ENCODE data around the gene HELZ. TPM values are rescaled to one million over a fixed set of nuclear protein-coding genes. Genes with fewer than 3 reads are reported as not detected.

The HELZ gene
- total and polyA plus RNA-seq, 4 donors = 3.8 to 69.2 (median 25.7) TPM

- Histone ChIP-seq H3K4me1 (ENCODE audit: control insufficient read depth in 4 of 4, insufficient read depth in 4 of 4, low read length in 3 of 4) (peaks cover 8 to 19% (median 13%) of the 10 kb centered on the region in 4 donors), H3K9me3 (ENCODE audit: control insufficient read depth in 4 of 4, low read length in 3 of 4) (no peaks in the 10 kb centered on the region), H3K27me3 (ENCODE audit: control insufficient read depth in 4 of 4, insufficient read depth in 4 of 4, low read length in 3 of 4) (no peaks in the 10 kb centered on the region), H3K36me3 (ENCODE audit: control insufficient read depth in 4 of 4, insufficient read depth in 3 of 4, low read depth in 1 of 4, low read length in 3 of 4) (peaks cover 0 to 6% (median 0%) of the 10 kb centered on the region in 4 donors), H3K9ac (ENCODE audit: low read depth in 1 of 2, low read length in 2 of 2) (peak overlapping the region in 1 of 2 donors; percentile 56), H3K4me3 (ENCODE audit: low read depth in 1 of 3, low read length in 3 of 3) (no peak overlapping the region), H3K27ac (ENCODE audit: low read depth in 1 of 2, low read length in 2 of 2) (no peak overlapping the region)
- DNase-seq (ENCODE audit: low spot score) = no peak
- TF ChIP-seq YY1 (IDR thresholded peaks at IDR 0.05) = peak; percentile 44
- no peak for TF ChIP-seq HNF4G (IDR thresholded peaks at IDR 0.05)
- TF ChIP-seq RXRA (IDR thresholded peaks at IDR 0.05) = peak; percentile 18 to 43
- TF ChIP-seq ATF3 (IDR thresholded peaks at IDR 0.05) = peak; percentile 82
- TF ChIP-seq MAX (IDR thresholded peaks at IDR 0.05) = no peak
- no peak for TF ChIP-seq TAF1 (conservative IDR thresholded peaks at IDR 0.05)
- TF ChIP-seq REST (IDR thresholded peaks at IDR 0.05) = no peak
- no peak for TF ChIP-seq NR2F2 (IDR thresholded peaks at IDR 0.05)
- peak; percentile 33 to 42 for TF ChIP-seq HNF4A (conservative IDR thresholded peaks at IDR 0.05)
- peak; percentile 24 to 37 for TF ChIP-seq RAD21 (IDR thresholded peaks at IDR 0.05)
Measured at GRCh38 chr17:67227488-67227887, 17.5 kb downstream of the HELZ start.

- H3K4me3 ChIP-seq (ENCODE audit: low read depth in 1 of 3, low read length in 3 of 3) = no peak overlapping the region
- no peak overlapping the region for H3K27ac ChIP-seq (ENCODE audit: low read depth in 1 of 2, low read length in 2 of 2)
- DNase-seq (ENCODE audit: low spot score) = no peak
- H3K9me3 ChIP-seq (ENCODE audit: control insufficient read depth in 4 of 4, low read length in 3 of 4) = no peaks in the 10 kb centered on the region
- no peak overlapping the region for H3K9ac ChIP-seq (ENCODE audit: low read depth in 1 of 2, low read length in 2 of 2)
- H3K27me3 ChIP-seq (ENCODE audit: control insufficient read depth in 4 of 4, insufficient read depth in 4 of 4, low read length in 3 of 4) = no peaks in the 10 kb centered on the region
- TF ChIP-seq GABPA (IDR thresholded peaks at IDR 0.05 in 1 of 2, conservative IDR thresholded peaks at IDR 0.05 in 1 of 2) = no peak
- TF ChIP-seq HNF4A (conservative IDR thresholded peaks at IDR 0.05) = peak in 1 of 2 donors; percentile 18
- H3K36me3 ChIP-seq (ENCODE audit: control insufficient read depth in 4 of 4, insufficient read depth in 3 of 4, low read depth in 1 of 4, low read length in 3 of 4) = no peaks in the 10 kb centered on the region
- H3K4me1 ChIP-seq (ENCODE audit: control insufficient read depth in 4 of 4, insufficient read depth in 4 of 4, low read length in 3 of 4) = peaks cover 10 to 29% (median 17%) of the 10 kb centered on the region in 4 donors
- 63% methylated on average over 4 of the region's 4 CpGs for WGBS
Measured at GRCh38 chr17:67225316-67225715, 19.7 kb downstream of the HELZ start.

- no peak for TF ChIP-seq FOXA2 (IDR thresholded peaks at IDR 0.05)
- TF ChIP-seq CTCF (IDR thresholded peaks at IDR 0.05; ENCODE audit: low read depth, low read length, missing input control) = no peak
- TF ChIP-seq FOXA1 (IDR thresholded peaks at IDR 0.05) = no peak
- TF ChIP-seq RAD21 (IDR thresholded peaks at IDR 0.05) = no peak
- TF ChIP-seq EGR1 (IDR thresholded peaks at IDR 0.05; ENCODE audit: low read depth in 2 of 2) = no peak
- TF ChIP-seq RXRA (IDR thresholded peaks at IDR 0.05) = no peak
- TF ChIP-seq YY1 (IDR thresholded peaks at IDR 0.05) = no peak
- no peak for TF ChIP-seq NR2F2 (IDR thresholded peaks at IDR 0.05)
- TF ChIP-seq TAF1 (conservative IDR thresholded peaks at IDR 0.05) = no peak
- Histone ChIP-seq H3K27me3 (ENCODE audit: control insufficient read depth in 4 of 4, insufficient read depth in 4 of 4, low read length in 3 of 4) (no peaks in the 10 kb centered on the region), H3K4me3 (ENCODE audit: low read depth in 1 of 3, low read length in 3 of 3) (no peak overlapping the region), H3K9ac (ENCODE audit: low read depth in 1 of 2, low read length in 2 of 2) (no peak overlapping the region), H3K36me3 (ENCODE audit: control insufficient read depth in 4 of 4, insufficient read depth in 3 of 4, low read depth in 1 of 4, low read length in 3 of 4) (no peaks in the 10 kb centered on the region), H3K4me1 (ENCODE audit: control insufficient read depth in 4 of 4, insufficient read depth in 4 of 4, low read length in 3 of 4) (peaks cover 11 to 35% (median 19%) of the 10 kb centered on the region in 4 donors), H3K27ac (ENCODE audit: low read depth in 1 of 2, low read length in 2 of 2) (no peak overlapping the region), H3K9me3 (ENCODE audit: control insufficient read depth in 4 of 4, low read length in 3 of 4) (no peaks in the 10 kb centered on the region)
- WGBS = 96% methylated on average over 9 of the region's 9 CpGs
- no peak for DNase-seq (ENCODE audit: low spot score)
Measured at GRCh38 chr17:67224736-67225135, 20.3 kb downstream of the HELZ start.
